WI38 (cell line): ENCODE results near the gene BCL2L1.

Experiments used
- H3K4me3 ChIP-seq: 2 replicates; pipeline ENCODE4 v1.5.1; 2011; ENCODE audit warnings: low read depth, mild to moderate bottlenecking, control low read depth, low read length
- CTCF ChIP-seq: IDR thresholded peaks from 2 replicates; pipeline ENCODE4 v1.5.1; 2012; ENCODE audit warnings: low read depth, mild to moderate bottlenecking, control low read depth, low read length

The BCL2L1 gene

DNA sequence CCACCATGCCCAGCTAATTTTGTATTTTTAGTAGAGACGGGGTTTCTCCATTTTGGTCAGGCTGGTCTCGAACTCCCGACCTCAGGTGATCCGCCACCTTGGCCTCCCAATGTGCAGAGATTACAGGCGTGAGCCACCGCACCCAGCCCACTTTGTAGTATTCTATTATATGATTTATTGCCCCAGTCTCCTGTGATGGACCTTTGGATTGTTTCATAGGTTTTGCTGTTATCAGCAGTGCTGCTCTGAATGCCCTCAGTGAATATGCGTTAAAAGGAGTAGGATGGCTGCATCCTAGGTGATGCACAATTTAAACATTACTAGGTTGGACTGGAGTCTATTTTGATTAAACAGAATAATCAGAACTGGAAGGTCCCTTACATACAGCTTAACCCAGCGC, 107.3 kb downstream of the BCL2L1 start:
- H3K4me3 ChIP-seq: no peak overlapping the region
- TF ChIP-seq CTCF: no peak
